HS-5 (cell line): ENCODE measurements around the gene MEGF10.

Experiments used
- DNase-seq: peaks from one replicate; pipeline ENCODE4 v3.0.0-alpha.2; 2012; ENCODE audit warnings: low read depth

The MEGF10 gene

GRCh38 chr5:127326976-127327755, 36.6 kb downstream of the MEGF10 start:
- no peak for DNase-seq

- DNase-seq, result no peak
Observed at GRCh38 chr5:127330116-127330515, 39.5 kb downstream of the MEGF10 start.

DNA sequence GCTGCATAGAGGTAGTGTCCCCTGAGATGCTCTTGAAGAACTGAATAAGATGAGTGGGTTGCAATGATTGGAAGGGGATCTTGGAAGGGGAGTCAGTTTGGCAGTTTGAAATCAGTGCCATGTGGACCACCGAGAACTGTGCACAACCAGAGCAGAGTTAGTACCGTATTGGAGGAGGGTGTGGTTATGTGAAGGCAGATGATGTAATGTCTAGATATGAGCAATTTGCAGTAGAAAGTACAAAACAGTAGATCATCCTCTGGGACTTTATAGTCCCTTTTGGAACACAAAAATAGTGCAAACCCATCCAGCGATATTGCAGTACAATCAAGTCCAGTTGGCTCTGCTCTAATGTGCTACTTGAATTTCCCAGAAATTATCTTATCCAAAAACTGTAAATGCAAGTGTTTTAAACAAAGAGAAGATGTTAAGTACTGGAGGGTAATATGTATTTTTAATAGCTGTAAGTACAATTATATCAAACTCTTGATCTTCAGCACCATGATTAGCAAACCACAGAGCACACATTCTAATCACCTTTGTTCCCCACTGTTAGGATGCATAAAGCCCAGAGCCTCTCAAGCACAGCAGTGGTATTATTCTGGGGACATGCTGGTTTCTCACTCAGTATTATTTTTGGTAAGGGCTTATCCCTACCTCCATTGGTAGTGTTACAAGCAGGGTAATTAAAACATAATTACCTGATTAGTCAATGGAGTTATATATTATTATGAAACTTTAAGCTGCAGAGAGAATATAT, 41.5 kb downstream of the MEGF10 start:
- no peak for DNase-seq

DNA sequence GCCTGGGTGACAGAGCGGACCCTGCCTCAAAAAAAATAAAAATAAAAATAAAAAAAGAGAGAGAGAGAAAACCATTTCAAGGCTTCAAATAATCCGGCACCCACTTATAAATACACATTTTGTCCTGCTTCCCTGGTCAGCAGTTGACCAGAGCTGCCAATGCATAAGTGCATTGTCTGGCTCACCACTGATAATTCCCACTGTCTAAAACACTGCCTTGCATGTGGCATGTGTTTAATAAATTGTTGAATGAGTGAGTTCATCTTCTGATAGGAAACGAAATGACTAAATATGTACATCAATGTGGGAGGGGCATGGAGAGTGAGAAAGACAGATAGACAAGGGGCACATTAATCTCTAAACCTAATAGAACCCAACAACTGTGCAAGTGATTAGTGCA, 42.9 kb downstream of the MEGF10 start:
- no peak for DNase-seq

- no peak for DNase-seq
Observed at GRCh38 chr5:127335381-127335780, 44.8 kb downstream of the MEGF10 start.

DNA sequence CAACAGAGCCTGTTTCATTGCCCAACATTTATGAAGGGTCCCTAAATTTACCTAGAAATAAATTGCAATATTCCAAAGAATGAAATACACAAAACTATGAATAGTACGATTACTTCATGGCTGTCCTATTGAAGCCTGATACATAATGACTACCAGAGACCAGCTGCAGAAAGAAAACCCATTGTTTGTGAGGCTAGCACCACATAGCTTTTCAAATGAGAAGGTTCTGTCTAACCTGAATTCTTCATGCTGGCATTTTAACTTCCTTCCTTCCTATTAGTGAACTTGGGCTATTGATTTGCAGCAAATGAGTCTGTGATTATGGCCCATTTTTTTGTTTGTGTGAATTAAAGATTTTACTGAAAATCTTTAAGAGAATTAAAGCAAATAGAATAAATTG, 47.3 kb downstream of the MEGF10 start:
- no peak for DNase-seq

DNA sequence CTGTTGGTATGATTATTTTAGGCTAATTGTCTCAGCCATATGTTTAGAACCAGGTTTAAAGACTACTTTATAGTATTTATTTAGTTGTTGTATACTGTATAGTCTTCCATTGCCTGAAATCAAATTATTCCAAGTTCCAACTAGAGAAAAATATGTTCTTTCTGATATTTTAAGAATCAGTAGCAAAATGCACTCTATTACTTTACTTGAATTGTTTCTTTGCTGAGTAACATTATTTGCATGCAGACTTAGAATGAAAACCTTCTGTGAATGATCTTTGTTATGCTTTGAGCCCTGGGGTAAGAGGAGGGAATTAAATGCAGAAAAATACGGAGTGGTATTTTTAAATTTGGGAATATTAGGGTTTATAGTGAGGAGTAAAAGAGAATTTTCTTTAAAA, 47.9 kb downstream of the MEGF10 start:
- no peak for DNase-seq

- DNase-seq, result no peak
Observed at GRCh38 chr5:127340606-127341005, 50.0 kb downstream of the MEGF10 start.

DNA sequence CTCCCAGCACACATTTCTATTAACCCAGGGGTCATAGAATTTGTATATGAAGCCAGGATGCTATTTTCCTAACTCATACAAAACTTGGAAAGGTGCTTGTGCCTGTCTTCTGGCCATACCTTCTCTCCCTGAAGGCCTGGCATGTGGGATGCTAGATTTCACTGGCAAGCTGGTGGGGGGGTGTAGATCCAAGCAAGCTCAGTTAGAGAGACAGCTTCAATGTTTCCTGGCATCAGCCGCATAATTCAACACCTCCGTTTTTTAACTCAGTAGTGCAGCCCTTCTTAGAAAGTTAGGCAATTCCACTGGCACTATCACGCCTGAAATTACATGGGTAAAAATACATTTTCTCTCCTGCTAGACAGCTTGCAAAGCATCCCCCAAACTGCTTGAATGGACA, 51.8 kb downstream of the MEGF10 start:
- no peak for DNase-seq

- DNase-seq, result no peak
Observed at GRCh38 chr5:127343313-127343712, 52.7 kb downstream of the MEGF10 start.

DNA sequence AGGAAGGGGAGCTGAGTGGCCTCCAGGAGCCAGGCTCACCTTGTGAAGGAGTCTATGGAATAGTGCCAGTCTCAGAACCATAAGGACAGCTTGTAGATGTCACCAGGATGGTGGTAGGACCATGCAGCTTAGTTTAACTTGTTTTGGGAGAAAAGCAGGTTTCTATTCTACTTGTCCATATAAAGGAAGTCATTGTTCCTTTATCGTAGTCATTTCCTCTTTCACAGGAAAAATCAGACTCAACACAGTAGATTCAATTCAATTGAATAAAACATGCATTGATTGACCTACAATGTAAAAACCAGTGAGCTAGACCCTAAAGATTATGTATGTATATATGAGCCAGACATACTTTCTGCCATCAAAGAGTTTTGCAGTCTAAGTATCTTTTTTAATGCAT, 53.3 kb downstream of the MEGF10 start:
- DNase-seq, result no peak

DNA sequence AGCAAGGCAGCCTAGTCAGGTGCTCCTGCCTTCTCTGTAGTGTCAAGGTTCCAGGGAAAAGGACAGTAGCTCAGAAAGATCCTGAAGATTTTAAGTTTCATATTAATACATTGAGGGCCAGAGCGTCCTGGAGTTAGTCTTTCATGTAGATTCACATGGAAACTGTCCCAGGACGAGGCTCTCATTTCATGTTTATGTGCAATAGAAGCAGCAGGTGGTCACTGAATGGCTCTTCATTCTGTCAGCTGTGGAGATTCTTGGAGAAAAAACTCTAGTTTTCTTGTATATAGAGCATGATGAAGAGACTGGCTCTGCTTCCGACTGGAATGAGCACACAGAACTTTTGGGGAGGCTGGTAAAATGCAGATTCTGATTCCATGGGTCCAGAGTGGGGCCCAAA, 54.3 kb downstream of the MEGF10 start:
- no peak for DNase-seq

- DNase-seq, result peak; percentile 26
Observed at GRCh38 chr5:127351418-127351817, 60.8 kb downstream of the MEGF10 start.

- no peak for DNase-seq
Observed at GRCh38 chr5:127352068-127352467, 61.5 kb downstream of the MEGF10 start.

GRCh38 chr5:127353327-127353726, 62.7 kb downstream of the MEGF10 start:
- DNase-seq, result no peak

DNA sequence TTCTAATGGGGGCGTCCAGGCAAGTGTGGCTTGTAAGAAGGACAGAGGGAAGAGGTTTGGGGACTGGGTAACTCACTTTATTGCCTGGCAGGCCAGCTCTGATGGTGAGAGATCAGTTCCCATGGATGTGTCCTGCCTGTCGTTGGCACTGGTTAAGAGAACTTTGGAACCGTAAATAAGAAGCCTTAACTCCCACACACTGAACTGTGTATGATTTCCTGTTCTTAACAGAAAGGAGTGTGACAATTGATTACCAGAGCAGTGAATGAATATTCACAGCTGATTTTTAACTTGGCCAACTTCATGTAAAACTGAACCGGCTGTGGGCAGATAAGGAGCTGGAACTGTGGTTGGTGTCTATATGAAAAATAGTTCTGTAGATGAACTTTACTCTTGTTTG, 63.2 kb downstream of the MEGF10 start:
- DNase-seq, result no peak

DNA sequence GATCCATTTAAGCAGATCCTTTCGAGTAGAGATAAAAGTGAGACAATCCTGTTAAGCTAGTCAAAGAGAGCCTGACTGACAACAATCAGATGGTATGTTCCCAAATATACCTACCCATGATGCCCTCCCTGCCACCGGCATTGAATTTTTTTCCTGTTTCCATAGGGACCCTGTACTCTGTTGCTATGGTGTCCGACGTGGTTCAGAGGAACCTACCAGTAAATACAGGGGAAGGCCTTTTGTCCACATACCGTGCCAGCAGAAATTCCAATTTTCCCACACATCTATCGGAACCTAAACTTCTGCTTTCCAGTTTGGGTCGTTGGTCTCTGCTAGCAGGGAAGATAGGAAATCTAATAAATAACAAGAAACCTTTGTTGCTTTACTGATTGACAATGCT, 64.7 kb downstream of the MEGF10 start:
- no peak for DNase-seq

DNA sequence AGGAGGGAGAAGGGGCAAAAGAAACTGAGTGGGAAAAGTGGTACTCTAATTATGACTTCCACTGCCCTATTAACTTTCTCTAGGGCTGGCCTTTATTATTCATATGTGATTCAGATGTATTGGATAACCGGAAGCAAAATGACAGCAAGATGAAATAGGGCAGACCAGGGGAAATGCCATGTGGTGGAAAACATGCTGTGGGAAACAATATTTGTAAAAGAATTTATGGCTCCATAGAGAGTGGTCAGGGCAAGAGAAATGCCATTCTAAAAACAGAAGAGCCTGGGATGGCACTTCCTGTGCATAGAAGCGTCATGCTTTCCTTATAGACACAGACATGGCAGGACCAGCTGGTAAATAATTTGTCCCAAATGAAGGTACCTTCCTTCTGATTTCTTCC, 67.7 kb downstream of the MEGF10 start:
- peak; percentile 87 for DNase-seq

GRCh38 chr5:127358740-127359139, 68.1 kb downstream of the MEGF10 start:
- DNase-seq, result peak; percentile 62

DNA sequence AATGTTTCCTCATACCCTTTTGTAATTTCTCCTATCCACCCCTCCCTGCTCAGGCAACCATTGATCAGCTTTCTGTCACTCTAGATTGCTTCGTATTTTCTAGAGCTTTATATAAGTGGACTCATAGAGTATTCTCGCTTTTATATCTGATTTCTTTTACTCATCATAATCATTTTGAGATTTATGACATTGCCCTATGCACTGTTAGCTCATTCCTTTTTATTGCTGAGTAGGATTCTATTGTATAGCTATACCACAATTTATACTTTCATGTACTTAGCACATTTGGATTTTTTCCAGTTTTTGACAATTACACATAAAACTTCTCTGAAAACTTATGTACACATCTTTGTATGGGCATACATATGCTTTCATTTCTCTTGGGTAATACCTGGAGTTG, 68.9 kb downstream of the MEGF10 start:
- DNase-seq, result no peak

- no peak for DNase-seq
Observed at GRCh38 chr5:127363403-127363802, 72.8 kb downstream of the MEGF10 start.

- no peak for DNase-seq
Observed at GRCh38 chr5:127367029-127367428, 76.4 kb downstream of the MEGF10 start.

DNA sequence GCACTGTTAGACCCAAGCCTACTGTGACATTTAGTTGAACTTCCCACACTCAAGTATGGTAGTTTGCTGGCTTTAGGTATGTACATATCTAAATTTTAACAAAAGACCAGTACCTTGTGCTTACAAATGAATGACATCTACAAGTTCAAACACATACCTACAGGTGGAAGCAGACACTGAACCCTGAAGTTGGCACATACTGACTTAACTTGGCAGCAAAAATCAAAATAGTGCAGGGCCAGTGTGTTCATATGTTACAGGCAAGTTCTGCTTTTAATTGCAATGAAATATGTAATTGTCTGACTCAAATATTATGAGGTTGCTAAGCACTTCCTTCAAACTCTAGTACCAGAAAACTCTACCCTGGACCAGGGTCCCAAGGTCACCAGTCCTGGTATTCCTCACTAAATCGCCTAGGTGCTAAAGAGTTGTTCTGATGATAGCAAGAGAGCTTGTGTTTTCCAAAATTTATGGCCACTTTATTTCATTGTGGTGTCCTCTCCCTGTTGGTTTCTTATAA, 77.4 kb downstream of the MEGF10 start:
- no peak for DNase-seq
